Ureter (tissue), 1 donor: ENCODE measurements around the gene USP15. TPM values are rescaled to one million over a fixed set of nuclear protein-coding genes. Genes with fewer than 3 reads are reported as not detected.

Experiments
- DNase-seq: peaks from one replicate; pipeline ENCODE4 v3.0.0-alpha.2; 2020; ENCODE audit warnings: low spot score
- total RNA-seq: library from RNA; stranded (reverse); gene quantifications from one replicate; pipeline ENCODE4 v1.2.4, GENCODE V29; 2023
- donor health status: DM: yes; HTN: yes; CAD: no.

The USP15 gene
- total RNA-seq, 1 donor from 2014 or later = 91.1 TPM

- DNase-seq = no peak
These were observed 110.0 kb downstream of the USP15 start for GRCh38 chr12:62370189-62370588.

- DNase-seq = no peak
These were observed 111.5 kb downstream of the USP15 start for GRCh38 chr12:62371661-62372060.

GRCh38 chr12:62372134-62372533, 111.9 kb downstream of the USP15 start:
- DNase-seq = no peak

- no peak for DNase-seq
These were observed 112.6 kb downstream of the USP15 start for GRCh38 chr12:62372825-62373224.

GRCh38 chr12:62375603-62376002, 115.4 kb downstream of the USP15 start:
- no peak for DNase-seq

DNA sequence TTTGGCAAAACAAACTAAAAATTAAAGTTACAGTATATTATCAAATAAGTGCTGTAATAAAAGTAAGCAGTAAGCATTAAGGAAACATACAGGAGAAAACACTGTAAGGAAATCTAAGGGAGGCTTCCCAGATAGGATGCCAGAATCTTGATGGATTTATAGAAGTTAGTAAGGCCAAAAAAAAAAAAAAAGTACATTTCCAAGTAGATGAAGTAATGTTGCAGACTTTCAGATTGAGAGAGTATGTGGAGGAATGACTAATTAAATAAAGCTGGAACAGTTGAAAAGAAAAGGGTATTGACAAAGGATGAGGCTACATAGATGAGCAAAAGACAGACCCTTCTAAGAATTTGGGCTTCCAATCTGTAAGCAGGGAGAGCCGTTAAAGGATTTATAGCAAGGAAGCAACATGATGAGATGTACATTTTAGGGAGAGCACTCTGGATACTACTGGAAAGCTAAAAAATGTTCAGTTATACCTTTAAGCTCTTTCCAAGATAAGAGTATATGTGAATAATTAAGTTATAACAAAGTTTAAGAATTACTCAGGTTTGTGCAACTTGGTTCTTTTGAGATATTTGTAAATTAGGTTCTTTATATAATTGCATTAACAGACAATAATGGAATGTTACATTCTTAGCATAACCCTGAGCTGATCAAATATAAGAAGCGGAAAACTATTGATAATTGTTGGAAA, 119.0 kb downstream of the USP15 start:
- DNase-seq = no peak

DNA sequence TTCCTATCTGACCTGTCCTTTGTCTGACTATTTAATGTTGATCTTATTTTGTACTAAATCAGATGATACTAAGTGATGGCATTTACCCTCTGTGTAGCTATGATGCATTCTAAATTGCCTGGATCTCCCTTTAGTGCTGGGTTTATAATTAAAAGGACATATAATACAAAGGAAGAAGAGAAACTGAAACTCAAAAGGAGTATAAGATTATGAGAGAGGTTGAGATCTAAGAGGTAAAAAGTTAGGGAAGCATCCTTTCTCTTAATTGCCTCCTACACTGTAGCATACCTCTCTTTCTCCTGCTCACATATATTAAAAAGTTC, 119.5 kb downstream of the USP15 start:
- DNase-seq = no peak

- no peak for DNase-seq
These were observed 122.3 kb downstream of the USP15 start for GRCh38 chr12:62382526-62382925.

DNA sequence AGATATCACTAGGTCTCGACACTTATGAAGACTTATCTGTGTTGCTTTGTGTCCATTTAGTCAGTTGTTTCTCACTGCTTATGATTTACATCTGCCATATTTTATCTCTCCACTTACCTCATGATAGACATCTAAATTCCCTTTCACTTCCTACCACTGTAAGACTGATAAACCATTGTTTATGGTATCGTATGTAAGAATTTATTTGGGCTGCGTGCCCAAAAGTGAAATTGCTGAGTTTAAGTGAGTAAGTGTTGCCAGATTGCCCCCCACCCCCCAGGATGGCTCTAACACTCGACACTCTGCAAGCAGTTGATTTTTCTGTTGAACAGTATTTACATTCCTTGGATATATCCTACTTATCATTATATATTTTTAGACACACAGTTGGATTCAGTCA, 136.5 kb downstream of the USP15 start:
- DNase-seq = no peak

GRCh38 chr12:62400135-62400534, 139.9 kb downstream of the USP15 start:
- DNase-seq = no peak

- no peak for DNase-seq
These were observed 141.4 kb downstream of the USP15 start for GRCh38 chr12:62401631-62402030.

GRCh38 chr12:62403031-62403430, 142.8 kb downstream of the USP15 start:
- DNase-seq = no peak

GRCh38 chr12:62407587-62407986, 147.4 kb downstream of the USP15 start:
- DNase-seq = no peak

DNA sequence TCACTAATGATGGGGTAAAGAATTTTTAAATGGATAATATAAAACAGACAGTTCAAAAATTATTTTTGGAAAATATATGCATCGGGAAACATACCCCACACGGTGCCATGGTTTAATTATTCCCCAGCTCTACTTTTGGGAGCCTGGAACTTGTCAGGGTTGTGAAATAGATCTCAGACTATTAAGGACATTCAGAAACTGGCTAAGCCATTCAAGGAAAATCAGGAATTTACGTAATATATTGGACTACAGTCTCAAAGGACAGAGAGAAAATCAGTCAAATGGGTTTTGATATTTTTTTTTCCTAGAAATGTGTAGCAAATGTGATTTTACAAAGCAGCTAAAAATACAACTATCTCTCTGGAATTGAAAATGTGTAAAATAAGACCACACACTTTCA, 148.9 kb downstream of the USP15 start:
- no peak for DNase-seq

- DNase-seq = no peak
These were observed 154.0 kb downstream of the USP15 start for GRCh38 chr12:62414180-62414579.

DNA sequence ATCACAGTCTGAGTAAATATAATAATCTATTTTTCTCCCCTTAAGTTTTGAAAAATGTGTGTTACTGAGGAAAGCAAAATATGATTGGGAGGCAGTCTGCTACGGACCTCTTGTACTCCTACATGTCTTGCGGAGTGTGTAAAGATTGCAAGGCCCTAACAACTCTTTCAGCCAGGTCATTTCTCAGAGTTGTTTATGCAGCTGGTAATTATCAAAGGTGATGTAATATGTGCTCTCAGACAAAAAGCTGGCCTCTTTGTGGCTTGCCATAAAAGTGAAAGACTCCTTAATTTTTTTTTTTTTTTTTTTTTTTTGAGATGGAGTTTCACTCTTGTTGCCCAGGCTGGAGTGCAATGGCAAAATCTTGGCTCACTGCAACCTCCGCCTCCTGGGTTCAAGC, 165.9 kb downstream of the USP15 start:
- DNase-seq = no peak

DNA sequence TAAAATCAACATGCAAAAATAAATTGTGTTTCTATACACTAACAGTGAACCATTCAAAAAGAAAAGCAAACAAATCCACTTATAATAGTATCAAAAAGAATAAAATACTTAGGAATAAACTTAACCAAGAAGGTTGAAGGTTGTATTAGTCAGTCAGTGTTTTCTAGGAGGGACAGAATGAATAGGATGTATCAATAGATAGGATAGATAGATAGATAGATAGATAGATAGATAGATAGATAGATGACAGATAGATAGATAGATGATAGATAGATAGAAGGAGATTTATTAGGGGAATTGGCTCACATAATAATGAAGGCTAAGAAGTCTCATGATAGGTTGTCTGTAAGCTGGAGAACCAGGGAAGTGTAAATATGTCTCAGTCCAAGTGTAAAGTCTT, 169.3 kb downstream of the USP15 start:
- DNase-seq = no peak

DNA sequence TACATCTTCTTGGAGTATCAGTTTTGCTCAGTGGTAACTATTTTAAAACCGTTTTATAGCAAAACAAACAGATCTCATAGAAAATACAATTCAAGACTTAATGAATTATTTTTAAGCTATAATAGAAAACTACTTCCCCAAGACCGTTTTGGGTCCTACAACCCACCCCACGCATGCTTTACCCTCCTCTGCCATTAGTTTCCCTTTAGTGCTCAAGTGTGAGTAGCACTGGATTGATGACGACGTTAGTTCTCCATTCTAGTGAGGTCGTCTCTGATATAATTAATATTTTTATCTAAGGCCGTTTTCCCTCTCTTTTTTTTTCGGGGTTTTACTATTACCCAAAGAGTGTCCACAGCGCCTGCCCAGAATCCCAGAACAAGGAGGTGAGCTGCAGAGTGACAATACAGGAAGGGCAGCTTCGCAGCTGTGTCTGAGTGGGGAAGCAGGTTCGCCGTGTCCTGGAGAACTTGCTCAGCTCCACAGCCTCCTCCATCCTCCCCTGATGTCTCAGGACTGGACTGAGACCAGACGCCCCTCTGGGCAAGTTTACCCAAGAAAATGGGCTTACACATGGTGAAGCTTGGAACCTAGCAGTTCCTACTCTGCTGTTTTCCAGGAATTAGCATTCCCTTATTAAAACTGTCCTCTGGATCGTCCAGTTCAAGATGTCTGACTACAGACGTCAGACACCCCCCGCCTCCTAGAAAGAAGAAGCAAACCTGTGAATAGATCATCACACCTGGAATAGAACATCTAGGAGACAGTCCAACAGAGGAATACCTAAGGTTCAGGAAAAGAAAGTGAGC, 174.5 kb downstream of the USP15 start:
- DNase-seq = peak; percentile 58

DNA sequence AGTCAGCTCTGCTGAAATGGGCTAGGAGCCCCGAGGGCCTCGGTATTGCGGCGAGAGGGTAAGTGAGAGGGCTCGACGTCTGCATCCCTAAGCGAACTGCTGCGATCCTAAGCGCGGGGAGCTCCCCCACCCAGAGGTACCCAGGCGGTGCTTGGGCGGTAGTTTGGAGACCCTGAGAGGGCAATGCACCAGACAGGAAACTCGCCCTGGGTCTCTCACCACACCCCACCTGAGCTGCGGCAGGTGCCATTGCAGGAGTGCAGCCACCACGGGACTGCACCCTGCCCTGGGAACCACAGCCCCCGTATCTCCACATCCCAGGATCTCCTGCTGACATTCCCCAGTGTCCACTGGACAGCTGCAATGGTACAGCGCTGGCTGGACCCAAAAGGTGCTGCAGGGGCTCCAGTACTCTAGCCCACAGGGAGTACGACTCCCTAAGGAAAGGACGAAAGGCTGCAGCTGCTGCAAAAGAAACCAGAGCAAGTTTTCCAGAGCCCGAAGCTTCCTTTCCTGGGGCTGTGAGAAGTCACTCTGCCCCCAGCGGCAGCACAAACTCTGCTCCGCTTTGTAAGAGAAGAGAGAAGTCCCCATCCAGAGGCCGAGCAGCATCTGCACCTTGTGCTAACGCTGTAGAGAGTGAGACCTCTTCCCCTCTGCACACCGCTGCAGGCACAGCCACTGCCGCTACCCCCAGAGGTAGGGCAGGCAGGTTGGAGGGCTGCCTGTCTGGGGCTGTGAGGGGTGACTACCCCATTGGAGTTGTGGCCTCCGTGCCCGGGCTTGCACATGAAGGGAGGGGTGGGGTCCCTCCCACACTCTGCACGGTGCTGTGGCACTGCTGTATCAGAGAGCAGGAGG, 175.3 kb downstream of the USP15 start:
- DNase-seq = peak; percentile 61

DNA sequence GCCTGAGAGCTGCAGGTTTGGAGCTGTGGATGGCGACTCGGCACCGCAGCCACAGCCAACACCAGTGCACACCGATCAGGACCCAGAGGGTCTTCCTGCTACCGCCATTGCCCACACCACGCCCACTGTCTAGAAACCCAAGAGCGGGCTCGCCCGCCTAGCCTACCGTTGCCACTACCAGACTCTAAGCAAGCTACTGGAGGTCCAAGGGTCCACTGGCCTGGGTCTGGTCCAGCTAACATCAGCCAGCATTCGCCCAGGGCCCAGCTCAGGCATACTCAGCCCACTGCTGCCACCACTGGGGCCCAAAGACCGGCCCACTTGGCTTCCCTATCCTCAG, 175.9 kb downstream of the USP15 start:
- DNase-seq = no peak

GRCh38 chr12:62438098-62438692, 178.0 kb downstream of the USP15 start:
- no peak for DNase-seq

DNA sequence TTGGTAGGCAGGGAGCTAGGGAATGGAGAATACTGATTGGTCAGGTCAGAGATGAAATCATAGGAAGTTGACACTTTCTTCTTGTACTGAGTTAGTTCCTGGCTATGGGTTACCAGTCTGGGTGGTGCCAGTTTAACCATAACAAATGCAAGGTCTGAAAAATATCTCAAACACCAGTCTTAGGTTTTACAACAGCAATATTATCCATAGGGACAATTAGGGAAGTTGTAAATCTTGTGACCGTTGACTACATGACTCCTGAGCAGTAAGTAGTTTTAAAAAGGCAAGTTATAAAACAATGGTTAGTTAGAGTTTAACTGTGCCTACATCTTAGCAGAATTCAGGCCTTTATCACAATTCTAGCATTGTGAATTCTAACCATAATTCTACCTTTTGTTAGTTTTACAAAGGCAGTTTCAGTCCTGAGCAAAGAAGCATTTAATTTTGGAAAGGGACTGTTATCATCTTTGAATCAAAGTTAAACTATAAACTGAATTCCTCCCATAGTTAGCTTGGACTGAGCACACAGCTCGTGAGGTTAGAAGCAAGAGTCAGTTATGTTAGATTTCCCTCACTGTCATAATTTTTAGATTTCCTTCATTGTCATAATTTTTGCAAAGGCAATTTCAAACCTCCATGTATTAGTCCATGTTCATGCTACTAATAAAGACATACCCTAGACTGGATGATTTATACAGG, 186.7 kb downstream of the USP15 start:
- no peak for DNase-seq
